A673 (cell line): ENCODE measurements around the gene FDXR. TPM values are rescaled to one million over a fixed set of nuclear protein-coding genes. Genes with fewer than 3 reads are reported as not detected.

Experiments used
- BruUV-seq: library from RNA; stranded (reverse); fragments of 400-500 nt; replicated peaks from 2 replicates; lab custom pipeline; 2021; lab: Mats Ljungman, UMichigan
- CTCF ChIA-PET: fragments of 300-600 bp; sonication (Branson Sonifier 250); formaldehyde crosslinking; loops from one replicate; lab custom pipeline; 2022; ENCODE audit warnings: antibody characterized with exemption; lab: Charles Lee
- POLR2A ChIA-PET: fragments of 300-600 bp; sonication (Branson Sonifier 250); formaldehyde crosslinking; loops from one replicate; lab custom pipeline; 2022; ENCODE audit warnings: antibody characterized with exemption; ENCODE audit not compliant: low non-redundant PET; lab: Charles Lee
- DNase-seq: peaks from one replicate; pipeline ENCODE4 v3.0.0-alpha.2; 2015; ENCODE audit warnings: low spot score
- H3K27ac ChIP-seq: fragments of 200-600 bp; sonication (generic); 2 replicates; pipeline ENCODE4 v1.5.1; 2016; ENCODE audit warnings: mixed run types, low read depth, mild to moderate bottlenecking, mixed read lengths, antibody characterized with exemption, low read length; ENCODE audit not compliant: poor library complexity, severe bottlenecking
- H3K27me3 ChIP-seq: fragments of 200-600 bp; sonication (generic); replicated peaks from 2 replicates; pipeline ENCODE4 v1.6.1; 2017; ENCODE audit warnings: mixed run types, low read depth, mild to moderate bottlenecking, mixed read lengths, antibody characterized with exemption, low read length; ENCODE audit not compliant: insufficient read depth, poor library complexity
- H3K36me3 ChIP-seq: fragments of 200-600 bp; sonication (generic); 2 replicates; pipeline ENCODE4 v1.6.1; 2016; ENCODE audit warnings: mixed run types, mild to moderate bottlenecking, mixed read lengths, antibody characterized with exemption, low read length; ENCODE audit not compliant: insufficient read depth, poor library complexity, severe bottlenecking
- H3K4me1 ChIP-seq: fragments of 200-600 bp; sonication (generic); 2 replicates; pipeline ENCODE4 v1.6.1; 2017; ENCODE audit warnings: mixed run types, mild to moderate bottlenecking, mixed read lengths, antibody characterized with exemption, low read length; ENCODE audit not compliant: insufficient read depth, poor library complexity, severe bottlenecking
- H3K4me3 ChIP-seq: fragments of 200-600 bp; sonication (generic); 2 replicates; pipeline ENCODE4 v1.5.1; 2016; ENCODE audit warnings: low read depth, mixed run types, mild to moderate bottlenecking, mixed read lengths, low read length; ENCODE audit not compliant: poor library complexity, severe bottlenecking
- H3K9me3 ChIP-seq: fragments of 200-600 bp; sonication (generic); 2 replicates; pipeline ENCODE4 v1.6.1; 2016; ENCODE audit warnings: mixed run types, low read depth, mild to moderate bottlenecking, mixed read lengths, antibody characterized with exemption, low read length; ENCODE audit not compliant: poor library complexity, severe bottlenecking
- CTCF ChIP-seq: fragments of 300-800, 200-600 bp; sonication (generic); conservative IDR thresholded peaks from 2 replicates; pipeline ENCODE4 v1.5.1; 2017; ENCODE audit warnings: low read depth, mild to moderate bottlenecking, antibody characterized with exemption, low read length, moderate library complexity, mixed read lengths
- EZH2 ChIP-seq: fragments of 200-600 bp; sonication (generic); IDR thresholded peaks from 2 replicates; pipeline ENCODE4 v1.6.1; 2017; ENCODE audit warnings: borderline replicate concordance, low read depth, mild to moderate bottlenecking, mixed read lengths, antibody characterized with exemption, low read length; ENCODE audit not compliant: poor library complexity, severe bottlenecking
- intact Hi-C: fragments of 100-400 bp; cut with micrococcal nuclease; formaldehyde crosslinking; loops from one replicate; pipeline ENCODE4 v1.10.0; 2022; ENCODE audit not compliant: unreplicated experiment
- total RNA-seq: library from RNA; stranded (reverse); gene quantifications from 2 replicates; pipeline ENCODE4 v1.2.3, GENCODE V29; 2021

FDXR gene
- total RNA-seq, 1 experiment from 2014 or later: 17.8 TPM

GRCh38 chr17:74868251-74868907 lies 4.4 kb downstream of the FDXR start:
- ChIA-PET CTCF (no interaction called here), POLR2A (no interaction called here)
- intact Hi-C loops: no loop called here
- TF ChIP-seq CTCF: no peak
- no peak for TF ChIP-seq EZH2
- Histone ChIP-seq H3K4me3 (no peak overlapping the region), H3K4me1 (peaks cover 17% of the 10 kb centered on the region), H3K9me3 (no peaks in the 10 kb centered on the region), H3K27ac (no peak overlapping the region), H3K36me3 (no peaks in the 10 kb centered on the region), H3K27me3 (no peaks in the 10 kb centered on the region)
- DNase-seq: no peak
- BruUV-seq: no TSS peak

GRCh38 chr17:74866198-74866835 lies 6.5 kb downstream of the FDXR start:
- no peak overlapping the region for H3K27ac ChIP-seq
- no peaks in the 10 kb centered on the region for H3K9me3 ChIP-seq
- TF ChIP-seq EZH2: no peak
- no peak for TF ChIP-seq CTCF
- H3K4me3 ChIP-seq: no peak overlapping the region
- H3K4me1 ChIP-seq: peaks cover 14% of the 10 kb centered on the region
- H3K27me3 ChIP-seq: peaks cover under 1% of the 10 kb centered on the region
- ChIA-PET CTCF (interaction anchor here (0.6 to 1.2 kb wide), 4 partner anchors 34 to 553 kb away, joined by 3 to 4 read pairs (median 3); no protein-coding TSS in a partner anchor), POLR2A (no interaction called here)
- DNase-seq: no peak
- H3K36me3 ChIP-seq: no peaks in the 10 kb centered on the region
- intact Hi-C loops: no loop called here
- BruUV-seq: no TSS peak

- H3K4me3 ChIP-seq: no peak overlapping the region
- TF ChIP-seq CTCF: no peak
- TF ChIP-seq EZH2: no peak
- DNase-seq: peak; percentile 23
- CTCF ChIA-PET: interaction anchor here (0.6 to 1.2 kb wide), 6 partner anchors 33 to 1493 kb away, joined by 3 to 5 read pairs (median 3); no protein-coding TSS in a partner anchor
- H3K4me1 ChIP-seq: peaks cover 14% of the 10 kb centered on the region
- H3K27me3 ChIP-seq: peaks cover 7% of the 10 kb centered on the region
- no TSS peak for BruUV-seq
- intact Hi-C loops: loop anchor here (1.0 to 2.0 kb wide), 2 partner anchors 121 to 209 kb away; no protein-coding TSS in a partner anchor
- H3K27ac ChIP-seq: no peak overlapping the region
- no peaks in the 10 kb centered on the region for H3K36me3 ChIP-seq
- POLR2A ChIA-PET: no interaction called here
- H3K9me3 ChIP-seq: no peaks in the 10 kb centered on the region
Measured at GRCh38 chr17:74865504-74866197, 7.1 kb downstream of the FDXR start.
